GM21381 (cell line): ENCODE results near the gene ZNF618.
"Not testable (repeated sequence)": the region's sequence is repeated elsewhere in the genome, so short reads cannot be mapped to it uniquely, and the experiment has no call there.

Experiments
- ATAC-seq: cut with Tn5 transposase; IDR thresholded peaks from one replicate; pipeline ENCODE4 v1.9.1; 2021; ENCODE audit warnings: mild to moderate bottlenecking, moderate library complexity; ENCODE audit not compliant: unreplicated experiment

The ZNF618 gene

DNA sequence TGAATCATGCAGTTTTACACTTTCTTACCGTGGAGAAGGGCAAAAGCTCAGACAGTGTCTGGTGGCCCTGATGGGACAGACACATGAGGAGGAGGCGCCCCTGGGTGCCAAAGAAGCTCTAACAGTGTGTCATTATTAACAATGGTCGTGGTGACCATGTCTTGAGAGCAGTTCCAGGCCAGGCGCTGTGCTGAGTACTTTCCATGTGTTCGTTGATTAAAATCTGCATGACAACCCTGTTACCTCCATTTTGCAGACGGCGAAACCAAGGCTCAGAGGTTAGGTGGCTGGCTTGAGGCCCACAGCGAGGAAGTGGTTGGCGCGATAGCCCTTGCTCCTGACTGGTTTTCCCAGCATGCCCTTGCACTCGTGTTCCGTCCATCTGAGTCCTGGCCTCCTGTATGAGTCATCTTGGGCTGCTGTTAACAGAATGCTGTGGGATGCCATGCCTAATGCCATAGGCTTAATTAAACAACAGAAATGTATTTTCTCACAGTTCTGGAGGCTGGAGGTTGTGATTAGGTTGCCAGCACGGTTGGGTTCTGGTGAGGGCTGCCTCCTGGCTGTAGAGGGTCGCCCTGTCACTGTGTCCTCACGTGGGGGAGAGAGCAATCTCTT lies 110.0 kb downstream of the ZNF618 start:
- no peak for ATAC-seq

GRCh38 chr9:113986931-113987330 lies 110.8 kb downstream of the ZNF618 start:
- ATAC-seq = no peak

GRCh38 chr9:113987526-113987925 lies 111.4 kb downstream of the ZNF618 start:
- no peak for ATAC-seq

DNA sequence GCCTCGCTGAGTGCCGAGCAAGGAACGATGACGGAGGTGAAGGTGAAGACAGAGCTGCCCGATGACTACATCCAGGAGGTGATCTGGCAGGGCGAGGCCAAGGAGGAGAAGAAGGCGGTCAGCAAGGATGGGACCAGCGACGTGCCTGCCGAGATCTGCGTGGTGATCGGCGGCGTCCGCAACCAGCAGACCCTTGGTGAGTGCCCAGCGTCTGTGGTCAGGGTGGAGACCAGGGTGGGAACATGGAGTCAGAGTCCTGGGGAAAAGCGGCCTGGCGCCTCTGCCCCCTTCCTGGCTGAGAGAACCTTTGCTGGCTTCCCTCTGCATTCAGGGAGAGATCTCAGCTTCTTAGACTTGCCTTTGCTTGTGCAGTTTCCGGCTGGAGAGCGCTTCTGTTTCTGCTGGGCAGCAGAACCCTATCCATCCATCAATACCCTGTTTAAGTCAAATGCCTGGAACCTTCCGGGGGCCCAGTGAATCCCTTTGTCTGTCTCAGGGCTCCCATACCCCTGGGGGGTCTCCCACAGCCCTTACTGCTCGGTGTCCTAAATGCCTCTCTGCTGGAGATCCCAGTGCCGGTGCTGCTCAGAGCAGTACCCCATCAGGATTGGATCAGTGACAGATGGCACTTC lies 112.4 kb downstream of the ZNF618 start:
- no peak for ATAC-seq

- ATAC-seq = no peak
These were observed 113.1 kb downstream of the ZNF618 start for GRCh38 chr9:113989017-113989713.

- ATAC-seq = no peak
These were observed 113.8 kb downstream of the ZNF618 start for GRCh38 chr9:113989714-113990569.

DNA sequence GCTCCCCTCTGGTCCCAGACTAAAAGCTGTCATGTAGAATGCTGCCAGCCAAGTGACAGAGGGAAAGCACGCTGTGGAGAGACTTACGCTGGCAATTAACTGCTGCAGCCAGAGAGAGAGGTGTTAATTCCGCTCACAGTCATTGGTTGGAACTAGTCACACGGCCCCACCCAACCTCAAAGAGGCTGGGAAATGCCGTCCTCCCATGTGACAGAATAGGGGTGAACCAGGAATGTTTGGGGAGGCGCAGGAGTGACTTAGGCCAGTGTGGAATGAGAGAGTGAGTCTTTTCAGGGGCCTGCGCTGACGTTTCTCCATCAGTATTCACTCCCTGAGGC lies 114.4 kb downstream of the ZNF618 start:
- ATAC-seq = no peak

GRCh38 chr9:113990975-113991471 lies 114.9 kb downstream of the ZNF618 start:
- ATAC-seq = no peak

- no peak for ATAC-seq
These were observed 115.6 kb downstream of the ZNF618 start for GRCh38 chr9:113991714-113992113.

GRCh38 chr9:113992276-113992951 lies 116.3 kb downstream of the ZNF618 start:
- ATAC-seq = no peak

DNA sequence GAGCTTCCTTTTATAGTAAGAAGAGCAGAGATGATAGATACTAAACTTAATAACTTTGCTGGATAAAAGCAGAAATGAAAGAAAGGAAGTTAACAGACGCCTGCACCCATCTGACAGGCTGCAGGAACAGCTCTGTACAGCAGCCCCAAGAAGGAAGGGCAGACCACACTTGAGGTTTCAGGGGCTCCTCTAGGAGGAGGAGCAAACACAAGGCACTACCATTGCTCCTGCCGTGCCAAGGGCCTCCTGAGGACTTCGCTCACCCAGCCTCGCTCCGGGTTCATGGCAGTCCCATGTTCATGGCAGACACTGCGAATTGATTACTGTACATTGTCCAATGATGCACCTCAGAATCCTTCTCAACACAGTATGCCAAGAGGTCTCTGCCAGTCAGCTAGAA lies 116.9 kb downstream of the ZNF618 start:
- no peak for ATAC-seq

DNA sequence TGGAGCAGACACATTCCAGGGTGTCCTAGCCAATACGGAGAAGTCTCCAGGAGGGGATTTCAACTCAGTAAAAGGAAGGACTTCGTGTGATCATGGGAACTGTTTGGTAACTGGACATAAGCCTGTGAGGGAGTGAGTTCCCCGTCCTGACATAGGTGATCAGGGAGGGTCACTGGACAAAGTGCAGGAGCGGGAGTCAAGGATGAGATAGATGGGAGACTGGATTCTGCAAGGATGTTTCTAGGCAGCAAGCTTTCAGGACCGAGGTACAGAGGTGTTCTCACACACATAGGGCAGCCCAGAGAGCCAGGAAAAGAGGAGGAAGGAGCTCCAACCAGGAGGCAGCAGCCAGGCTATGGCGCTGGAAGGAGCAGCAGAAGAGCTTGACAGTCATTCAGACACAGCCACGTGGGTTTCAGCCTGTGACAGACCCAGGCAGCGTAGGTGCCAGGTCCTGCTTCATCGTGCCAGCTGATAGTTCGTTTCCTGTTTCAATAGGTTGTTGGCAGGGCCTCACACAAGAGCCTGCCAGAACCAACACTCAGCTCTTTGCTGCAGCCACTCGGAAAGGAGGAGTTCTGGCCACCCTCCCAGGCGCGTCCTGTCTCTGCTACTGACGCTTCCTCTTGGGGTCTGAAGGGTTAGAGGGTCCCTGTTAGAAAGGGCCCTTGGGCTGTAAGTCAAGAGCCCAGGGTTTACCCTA lies 117.9 kb downstream of the ZNF618 start:
- no peak for ATAC-seq

- no peak for ATAC-seq
These were observed 119.3 kb downstream of the ZNF618 start for GRCh38 chr9:113995401-113995800.

DNA sequence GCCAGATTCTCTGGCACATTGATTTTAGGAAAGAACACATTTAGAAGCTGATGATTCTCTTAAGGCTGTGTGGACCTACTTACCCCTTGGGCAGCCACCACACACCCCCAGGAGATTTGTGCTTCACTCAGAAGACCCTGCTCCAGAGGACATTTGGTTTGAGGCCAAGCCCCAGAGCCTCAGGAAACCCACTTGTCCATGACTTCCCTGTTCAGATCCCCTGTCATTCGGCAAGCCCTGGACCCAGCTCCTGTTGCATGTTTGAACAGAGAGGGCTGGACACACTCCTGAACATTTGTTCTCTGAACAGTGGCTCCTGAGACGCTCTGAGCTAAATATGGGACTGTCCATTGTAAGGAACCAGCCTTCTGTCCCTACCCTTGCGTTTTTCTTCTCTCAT lies 119.9 kb downstream of the ZNF618 start:
- no peak for ATAC-seq

DNA sequence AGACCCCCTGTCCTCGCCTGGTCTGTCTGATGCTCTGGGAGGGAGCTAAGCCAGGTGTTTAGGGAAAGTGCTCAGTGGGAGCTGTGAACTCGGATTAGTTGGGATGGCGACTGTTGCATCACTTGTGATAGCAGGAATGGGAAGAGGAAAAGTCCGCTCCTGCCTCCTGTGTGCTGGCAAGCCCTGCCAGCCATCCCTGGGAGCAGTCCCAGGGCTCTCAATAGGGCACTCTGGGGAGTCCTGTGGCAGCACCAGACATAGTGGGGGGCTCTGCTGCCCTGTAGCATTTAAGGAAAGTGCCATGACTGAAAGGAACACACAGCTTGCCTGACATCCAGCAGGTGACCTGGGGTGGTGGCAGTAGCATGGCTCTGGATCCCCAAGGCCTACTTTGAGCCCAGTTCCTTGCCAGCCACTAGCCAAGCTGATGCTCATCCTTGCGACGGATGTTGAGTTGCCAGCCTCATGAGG lies 120.5 kb downstream of the ZNF618 start:
- ATAC-seq = no peak

DNA sequence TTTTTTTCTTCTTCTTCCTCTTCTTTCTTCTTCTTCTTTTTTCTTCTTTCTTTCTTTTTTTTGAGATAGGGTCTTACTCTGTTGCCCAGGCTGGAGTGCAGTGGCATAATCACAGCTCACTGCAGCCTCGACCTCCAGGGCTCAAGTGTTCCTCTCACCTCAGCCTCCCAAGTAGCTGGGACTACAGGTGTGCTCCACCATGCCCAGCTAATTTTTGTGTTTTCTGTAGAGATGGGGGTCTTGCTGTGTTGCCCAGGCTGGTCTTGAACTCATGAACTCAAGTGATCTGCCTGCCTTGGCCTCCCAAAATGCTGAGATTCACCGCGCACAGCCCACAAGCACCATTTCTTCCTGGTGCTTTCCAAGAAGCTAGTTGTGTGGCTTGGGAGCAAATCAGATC lies 121.0 kb downstream of the ZNF618 start:
- not testable (repeated sequence) for ATAC-seq

GRCh38 chr9:113997610-113998009 lies 121.5 kb downstream of the ZNF618 start:
- no peak for ATAC-seq

GRCh38 chr9:113998114-113998513 lies 122.0 kb downstream of the ZNF618 start:
- no peak for ATAC-seq

GRCh38 chr9:113998525-113999255 lies 122.6 kb downstream of the ZNF618 start:
- ATAC-seq = no peak
